PC-9 (cell line): ENCODE data around the gene MAML3. TPM values are rescaled to one million over a fixed set of nuclear protein-coding genes. Genes with fewer than 3 reads are reported as not detected.

Experiments used
- BruUV-seq: library from RNA; stranded (reverse); fragments of 400-500 nt; replicated peaks from 2 replicates; lab custom pipeline; 2021; lab: Mats Ljungman, UMichigan
- CTCF ChIA-PET: fragments of 300-600 bp; sonication (Branson Sonifier 250); formaldehyde crosslinking; loops from one replicate; lab custom pipeline; 2022; ENCODE audit warnings: antibody characterized with exemption; lab: Charles Lee
- POLR2A ChIA-PET: fragments of 300-600 bp; sonication (Branson Sonifier 250); formaldehyde crosslinking; loops from one replicate; lab custom pipeline; 2022; ENCODE audit warnings: antibody characterized with exemption; ENCODE audit not compliant: unreplicated experiment; lab: Charles Lee
- DNase-seq, 2 experiments: peaks; one replicate each; pipeline versions ENCODE4 v3.0.0 to v3.0.0-alpha.2; 2015 to 2022; ENCODE audit warnings: mixed read lengths in 1 of 2
- H2AFZ ChIP-seq: fragments of 200-600 bp; sonication (generic); 2 replicates; pipeline ENCODE4 v1.8.1; 2017; ENCODE audit warnings: antibody characterized with exemption
- H3F3A ChIP-seq: fragments of 200-600 bp; sonication (generic); 2 replicates; pipeline ENCODE4 v1.8.1; 2017; ENCODE audit warnings: antibody characterized with exemption, mild to moderate bottlenecking, low read depth; ENCODE audit not compliant: insufficient read depth
- H3K27ac ChIP-seq: fragments of 200-600 bp; sonication (generic); 2 replicates; pipeline ENCODE4 v1.6.1; 2016; ENCODE audit warnings: mixed run types
- H3K27me3 ChIP-seq: fragments of 200-600 bp; sonication (generic); 2 replicates; pipeline ENCODE4 v1.6.1; 2016; ENCODE audit warnings: low read depth, mixed run types; ENCODE audit not compliant: insufficient read depth
- H3K36me3 ChIP-seq: fragments of 200-600 bp; sonication (generic); 2 replicates; pipeline ENCODE4 v1.6.1; 2016; ENCODE audit warnings: low read depth, mixed run types
- H3K4me1 ChIP-seq: fragments of 200-600 bp; sonication (generic); replicated peaks from 2 replicates; pipeline ENCODE4 v1.6.1; 2016; ENCODE audit warnings: mixed run types; ENCODE audit not compliant: insufficient read depth
- H3K4me2 ChIP-seq: fragments of 200-600 bp; sonication (generic); 2 replicates; pipeline ENCODE4 v1.6.1; 2017; ENCODE audit warnings: mixed run types
- H3K4me3 ChIP-seq: fragments of 200-600 bp; sonication (generic); 2 replicates; pipeline ENCODE4 v1.6.1; 2016; ENCODE audit warnings: mixed run types
- H3K79me2 ChIP-seq: fragments of 200-600 bp; sonication (generic); 2 replicates; pipeline ENCODE4 v1.6.1; 2017; ENCODE audit warnings: low read depth, mixed run types
- H3K9me2 ChIP-seq: fragments of 200-600 bp; sonication (generic); 2 replicates; pipeline ENCODE4 v1.8.1; 2017; ENCODE audit warnings: mild to moderate bottlenecking; ENCODE audit not compliant: insufficient read depth
- H3K9me3 ChIP-seq: fragments of 200-600 bp; sonication (generic); 2 replicates; pipeline ENCODE4 v1.8.1; 2016; ENCODE audit warnings: low read depth; ENCODE audit not compliant: insufficient read depth
- H4K20me1 ChIP-seq: fragments of 200-600 bp; sonication (generic); 2 replicates; pipeline ENCODE4 v1.8.1; 2017; ENCODE audit not compliant: insufficient read depth
- EZH2 ChIP-seq: fragments of 200-600 bp; sonication (generic); IDR thresholded peaks from 2 replicates; pipeline ENCODE4 v1.8.0; 2017; ENCODE audit warnings: antibody characterized with exemption, low read depth
- intact Hi-C: fragments of 100-400 bp; cut with micrococcal nuclease; formaldehyde crosslinking; loops from one replicate; pipeline ENCODE4 v1.10.0; 2022; ENCODE audit not compliant: unreplicated experiment
- total RNA-seq: library from RNA; stranded (reverse); gene quantifications from 2 replicates; pipeline ENCODE4 v1.2.3, GENCODE V29; 2021
- TF ChIP-seq, protein P1 (sequence below): fragments of 200-600 bp; sonication (generic); conservative IDR thresholded peaks from 2 replicates; pipeline ENCODE4 v1.6.1; 2017; ENCODE audit warnings: mixed run types, antibody characterized with exemption, mild to moderate bottlenecking, moderate library complexity

The MAML3 gene
- total RNA-seq, 1 experiment from 2014 or later, result 15.2 TPM

DNA sequence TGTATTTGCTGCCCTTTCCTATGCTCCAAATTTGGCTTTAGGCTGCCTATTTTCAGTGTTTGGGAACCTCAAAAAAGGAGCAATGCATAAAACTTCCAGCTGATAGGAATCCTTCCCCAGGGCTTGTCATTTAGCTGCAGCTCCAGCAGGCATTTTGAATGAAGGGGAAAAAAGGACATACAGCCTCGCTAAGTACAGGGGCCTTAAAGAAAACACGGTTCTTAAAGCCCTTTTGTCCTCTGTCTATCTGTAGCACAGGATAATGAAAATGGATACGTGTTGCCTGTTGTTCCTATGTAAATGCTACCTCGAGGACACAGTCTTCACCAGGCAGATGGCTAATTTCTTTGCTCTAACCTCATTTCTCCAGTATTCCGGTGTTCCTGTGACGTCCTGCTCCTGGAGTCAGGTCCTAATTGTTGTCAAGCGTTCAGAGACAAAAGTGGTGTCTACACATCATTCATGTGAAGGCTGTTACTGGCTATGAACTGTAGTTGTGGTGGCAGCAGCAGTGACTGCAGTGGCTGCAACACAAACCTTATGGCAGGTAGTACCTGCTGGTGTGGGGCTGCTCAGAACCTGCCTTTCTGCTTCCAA lies 371.0 kb downstream of the MAML3 start:
- no peaks in the 10 kb centered on the region for H3K9me2 ChIP-seq
- no peaks in the 10 kb centered on the region for H3K27me3 ChIP-seq
- ChIA-PET CTCF (no interaction called here), POLR2A (interaction anchor here (0.6 kb wide), 1 partner anchor 554 kb away, joined by 8 read pairs; no protein-coding TSS in a partner anchor)
- TF ChIP-seq, protein P1, sequence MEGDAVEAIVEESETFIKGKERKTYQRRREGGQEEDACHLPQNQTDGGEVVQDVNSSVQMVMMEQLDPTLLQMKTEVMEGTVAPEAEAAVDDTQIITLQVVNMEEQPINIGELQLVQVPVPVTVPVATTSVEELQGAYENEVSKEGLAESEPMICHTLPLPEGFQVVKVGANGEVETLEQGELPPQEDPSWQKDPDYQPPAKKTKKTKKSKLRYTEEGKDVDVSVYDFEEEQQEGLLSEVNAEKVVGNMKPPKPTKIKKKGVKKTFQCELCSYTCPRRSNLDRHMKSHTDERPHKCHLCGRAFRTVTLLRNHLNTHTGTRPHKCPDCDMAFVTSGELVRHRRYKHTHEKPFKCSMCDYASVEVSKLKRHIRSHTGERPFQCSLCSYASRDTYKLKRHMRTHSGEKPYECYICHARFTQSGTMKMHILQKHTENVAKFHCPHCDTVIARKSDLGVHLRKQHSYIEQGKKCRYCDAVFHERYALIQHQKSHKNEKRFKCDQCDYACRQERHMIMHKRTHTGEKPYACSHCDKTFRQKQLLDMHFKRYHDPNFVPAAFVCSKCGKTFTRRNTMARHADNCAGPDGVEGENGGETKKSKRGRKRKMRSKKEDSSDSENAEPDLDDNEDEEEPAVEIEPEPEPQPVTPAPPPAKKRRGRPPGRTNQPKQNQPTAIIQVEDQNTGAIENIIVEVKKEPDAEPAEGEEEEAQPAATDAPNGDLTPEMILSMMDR, result no peak
- TF ChIP-seq EZH2, result no peak
- no peaks in the 10 kb centered on the region for H3K9me3 ChIP-seq
- no peaks in the 10 kb centered on the region for H4K20me1 ChIP-seq
- H3K4me3 ChIP-seq, result no peak overlapping the region
- no peaks in the 10 kb centered on the region for H3K4me1 ChIP-seq
- DNase-seq, result no peak
- no peak overlapping the region for H2AFZ ChIP-seq
- no TSS peak for BruUV-seq
- no peaks in the 10 kb centered on the region for H3K79me2 ChIP-seq
- intact Hi-C loops, result no loop called here
- H3K27ac ChIP-seq, result no peak overlapping the region
- no peaks in the 10 kb centered on the region for H3F3A ChIP-seq
- no peaks in the 10 kb centered on the region for H3K36me3 ChIP-seq
- H3K4me2 ChIP-seq, result no peak overlapping the region

DNA sequence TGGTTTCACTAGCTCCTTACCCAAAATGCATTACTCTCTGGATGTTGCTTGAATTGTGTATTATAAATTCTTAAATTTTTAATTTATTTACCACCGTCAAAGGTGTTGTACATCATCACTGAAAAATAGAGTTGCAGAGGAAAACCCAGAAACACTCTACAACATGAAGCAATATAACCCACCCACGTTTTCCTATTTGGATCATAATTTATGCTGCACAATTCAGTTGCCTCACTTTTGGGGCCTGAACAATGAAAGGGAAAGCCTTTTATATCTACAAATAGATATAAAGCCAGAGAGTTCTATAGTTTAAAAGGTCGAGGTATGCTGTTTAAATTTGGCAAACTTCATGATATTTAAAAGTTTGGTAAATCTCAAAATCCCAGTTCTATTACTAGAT lies 372.9 kb downstream of the MAML3 start:
- TF ChIP-seq, protein P1, result no peak
- TF ChIP-seq EZH2, result no peak
- no peak for DNase-seq
- Histone ChIP-seq H3K36me3 (no peaks in the 10 kb centered on the region), H3K27ac (no peak overlapping the region), H3K9me3 (no peaks in the 10 kb centered on the region), H3K79me2 (no peaks in the 10 kb centered on the region), H3K4me1 (no peaks in the 10 kb centered on the region), H3F3A (no peaks in the 10 kb centered on the region), H3K27me3 (no peaks in the 10 kb centered on the region), H3K4me3 (no peak overlapping the region), H4K20me1 (no peaks in the 10 kb centered on the region), H3K9me2 (no peaks in the 10 kb centered on the region), H3K4me2 (no peak overlapping the region), H2AFZ (no peak overlapping the region)
- intact Hi-C loops, result no loop called here
- POLR2A ChIA-PET, result no interaction called here
- no TSS peak for BruUV-seq
- CTCF ChIA-PET, result no interaction called here

DNA sequence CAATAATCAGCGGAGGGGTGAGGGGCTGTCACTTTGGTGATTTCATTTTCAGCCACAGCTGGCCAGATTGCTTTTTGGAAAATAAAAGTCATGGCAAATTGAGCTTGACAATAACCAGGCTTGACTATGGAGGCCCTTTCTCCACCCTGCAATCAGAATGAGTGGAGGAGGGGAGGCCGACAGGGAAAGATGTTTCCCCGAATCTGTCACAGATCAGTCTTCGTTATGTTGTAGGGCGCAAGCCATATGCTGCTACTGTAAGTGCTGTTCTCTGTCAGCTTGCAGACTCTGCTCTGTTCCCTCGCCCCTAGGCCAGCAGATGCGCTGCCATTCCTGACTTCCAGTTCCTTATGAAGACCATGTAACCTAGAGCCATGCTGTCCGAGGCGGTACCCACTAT lies 374.3 kb downstream of the MAML3 start:
- no peaks in the 10 kb centered on the region for H3K79me2 ChIP-seq
- no peaks in the 10 kb centered on the region for H3K9me3 ChIP-seq
- no peak for DNase-seq
- no peaks in the 10 kb centered on the region for H3K4me1 ChIP-seq
- intact Hi-C loops, result no loop called here
- H3F3A ChIP-seq, result no peaks in the 10 kb centered on the region
- no peak overlapping the region for H2AFZ ChIP-seq
- no peak overlapping the region for H3K4me2 ChIP-seq
- ChIA-PET CTCF (no interaction called here), POLR2A (interaction anchor here (0.6 kb wide), 1 partner anchor 12 kb away, joined by 4 read pairs; no protein-coding TSS in a partner anchor)
- H3K9me2 ChIP-seq, result no peaks in the 10 kb centered on the region
- no peak for TF ChIP-seq EZH2
- no peaks in the 10 kb centered on the region for H3K27me3 ChIP-seq
- H3K36me3 ChIP-seq, result no peaks in the 10 kb centered on the region
- no peak overlapping the region for H3K27ac ChIP-seq
- BruUV-seq, result no TSS peak
- H3K4me3 ChIP-seq, result no peak overlapping the region
- H4K20me1 ChIP-seq, result no peaks in the 10 kb centered on the region

DNA sequence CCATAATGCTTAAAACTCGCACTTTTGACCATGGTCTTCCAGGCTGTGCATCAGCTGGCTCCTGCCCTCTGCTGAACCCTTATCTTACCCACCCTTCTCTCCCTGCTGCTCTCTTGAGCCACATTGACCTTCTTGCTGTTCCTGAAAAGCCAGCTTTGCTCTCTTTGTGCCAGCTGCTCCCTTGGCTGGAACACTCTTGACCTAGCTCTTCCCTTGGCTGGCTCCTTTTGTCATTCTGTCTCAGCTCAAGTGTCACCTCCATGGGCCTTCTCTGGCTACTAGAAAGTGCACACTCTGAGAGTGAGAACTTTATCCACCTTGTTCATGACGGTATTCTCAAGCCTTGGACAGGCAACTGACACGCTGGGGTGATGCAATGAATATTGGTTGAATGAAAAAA lies 376.2 kb downstream of the MAML3 start:
- no peak for TF ChIP-seq EZH2
- TF ChIP-seq, protein P1, result no peak
- ChIA-PET POLR2A (no interaction called here), CTCF (no interaction called here)
- intact Hi-C loops, result no loop called here
- no peaks in the 10 kb centered on the region for H4K20me1 ChIP-seq
- no peaks in the 10 kb centered on the region for H3K4me1 ChIP-seq
- H3K36me3 ChIP-seq, result no peaks in the 10 kb centered on the region
- H3K9me3 ChIP-seq, result no peaks in the 10 kb centered on the region
- H3K4me2 ChIP-seq, result no peak overlapping the region
- no peak overlapping the region for H3K4me3 ChIP-seq
- no peaks in the 10 kb centered on the region for H3F3A ChIP-seq
- H3K27ac ChIP-seq, result no peak overlapping the region
- no peaks in the 10 kb centered on the region for H3K79me2 ChIP-seq
- H3K9me2 ChIP-seq, result no peaks in the 10 kb centered on the region
- no peaks in the 10 kb centered on the region for H3K27me3 ChIP-seq
- no peak overlapping the region for H2AFZ ChIP-seq
- no TSS peak for BruUV-seq
- DNase-seq, result no peak
